ENCODE data around the gene GON7. TPM values are rescaled to one million over a fixed set of nuclear protein-coding genes. Genes with fewer than 3 reads are reported as not detected.

GON7 gene
- total RNA-seq, 1 donor from 2014 or later = 24.6 TPM

GRCh38 chr14:93230539-93230938 lies 23.7 kb upstream of the GON7 start:
- Histone ChIP-seq H3K4me1 (no peaks in the 10 kb centered on the region), H2AFZ (replicated peaks) (no peak overlapping the region), H3K9ac (no peak overlapping the region), H3K27me3 (no peaks in the 10 kb centered on the region), H3K36me3 (no peaks in the 10 kb centered on the region), H3K27ac (no peak overlapping the region), H3K9me3 (ENCODE audit: low read depth) (no peaks in the 10 kb centered on the region), H3K4me3 (no peak overlapping the region), H3K4me2 (no peak overlapping the region), H4K20me1 (ENCODE audit: low read depth) (no peaks in the 10 kb centered on the region), H3F3A (ENCODE audit: low read depth) (no peaks in the 10 kb centered on the region), H3K79me2 (ENCODE audit: low read depth) (no peaks in the 10 kb centered on the region)
- H3K36me3 Mint-ChIP-seq = peaks cover 16% of the 10 kb centered on the region
- no peaks in the 10 kb centered on the region for H3K9me3 Mint-ChIP-seq
- peak overlapping the region; percentile 30 for H3K27ac Mint-ChIP-seq
- no peak overlapping the region for H3K4me3 Mint-ChIP-seq
- no peak for DNase-seq (ENCODE audit: low spot score)
- peaks cover 3% of the 10 kb centered on the region for H3K4me1 Mint-ChIP-seq
- TF ChIP-seq EZH2 (IDR thresholded peaks at IDR 0.05) (no peak), EZH2phosphoT487 (IDR thresholded peaks at IDR 0.05) (no peak), CTCF (IDR thresholded peaks at IDR 0.05) (no peak)
- H3K27me3 Mint-ChIP-seq (ENCODE audit: insufficient read depth, low read depth) = no peaks in the 10 kb centered on the region

DNA sequence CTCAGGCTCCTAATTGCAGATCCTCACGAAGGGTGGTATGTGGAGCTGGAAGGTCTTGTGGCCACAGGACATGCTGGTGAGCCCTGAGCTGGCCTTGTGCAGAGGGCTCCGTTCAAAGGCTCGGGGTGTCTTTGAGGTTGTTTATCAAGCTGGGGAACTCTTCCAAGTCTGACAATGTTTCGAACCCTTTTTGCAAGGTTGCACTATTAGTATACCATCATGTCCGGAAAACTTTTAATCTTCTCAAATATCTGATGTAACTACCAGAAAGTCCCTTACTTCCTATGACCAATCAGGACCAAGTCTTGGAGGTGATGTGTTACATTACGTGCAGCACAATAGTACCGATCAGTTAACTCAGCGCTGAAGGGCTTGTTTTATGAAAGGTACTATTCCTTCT lies 21.7 kb upstream of the GON7 start:
- no peak for TF ChIP-seq EZH2phosphoT487 (IDR thresholded peaks at IDR 0.05)
- no peak for TF ChIP-seq EZH2 (IDR thresholded peaks at IDR 0.05)
- no peak for TF ChIP-seq CTCF (IDR thresholded peaks at IDR 0.05)
- Mint-ChIP-seq H3K9me3 (no peaks in the 10 kb centered on the region), H3K4me1 (peaks cover 3% of the 10 kb centered on the region), H3K27me3 (ENCODE audit: insufficient read depth, low read depth) (no peaks in the 10 kb centered on the region), H3K4me3 (no peak overlapping the region), H3K36me3 (peaks cover 24% of the 10 kb centered on the region), H3K27ac (no peak overlapping the region)
- no peak overlapping the region for H2AFZ ChIP-seq (replicated peaks)
- no peaks in the 10 kb centered on the region for H3K4me1 ChIP-seq
- no peak for DNase-seq (ENCODE audit: low spot score)
- no peaks in the 10 kb centered on the region for H3K36me3 ChIP-seq
- no peaks in the 10 kb centered on the region for H4K20me1 ChIP-seq (ENCODE audit: low read depth)
- no peak overlapping the region for H3K27ac ChIP-seq
- no peaks in the 10 kb centered on the region for H3K9me3 ChIP-seq (ENCODE audit: low read depth)
- no peaks in the 10 kb centered on the region for H3K27me3 ChIP-seq
- H3K4me2 ChIP-seq = no peak overlapping the region
- H3F3A ChIP-seq (ENCODE audit: low read depth) = no peaks in the 10 kb centered on the region
- no peaks in the 10 kb centered on the region for H3K79me2 ChIP-seq (ENCODE audit: low read depth)
- H3K9ac ChIP-seq = no peak overlapping the region
- H3K4me3 ChIP-seq = no peak overlapping the region

GRCh38 chr14:93223565-93223964 lies 16.7 kb upstream of the GON7 start:
- Histone ChIP-seq H3K27me3 (no peaks in the 10 kb centered on the region), H3K36me3 (peaks cover 18% of the 10 kb centered on the region), H3K4me1 (no peaks in the 10 kb centered on the region), H3F3A (ENCODE audit: low read depth) (no peaks in the 10 kb centered on the region), H2AFZ (replicated peaks) (no peak overlapping the region), H3K4me3 (no peak overlapping the region), H3K9me3 (ENCODE audit: low read depth) (no peaks in the 10 kb centered on the region), H3K4me2 (no peak overlapping the region), H3K9ac (no peak overlapping the region), H3K27ac (no peak overlapping the region), H4K20me1 (ENCODE audit: low read depth) (no peaks in the 10 kb centered on the region), H3K79me2 (ENCODE audit: low read depth) (no peaks in the 10 kb centered on the region)
- Mint-ChIP-seq H3K9me3 (no peaks in the 10 kb centered on the region), H3K27ac (no peak overlapping the region), H3K27me3 (ENCODE audit: insufficient read depth, low read depth) (no peaks in the 10 kb centered on the region), H3K4me1 (no peaks in the 10 kb centered on the region), H3K36me3 (peaks cover 37% of the 10 kb centered on the region), H3K4me3 (no peak overlapping the region)
- DNase-seq (ENCODE audit: low spot score) = no peak
- TF ChIP-seq EZH2 (IDR thresholded peaks at IDR 0.05) (no peak), EZH2phosphoT487 (IDR thresholded peaks at IDR 0.05) (no peak), CTCF (IDR thresholded peaks at IDR 0.05) (no peak)
